ENCODE results near the gene TMOD1. TPM values are rescaled to one million over a fixed set of nuclear protein-coding genes. Genes with fewer than 3 reads are reported as not detected.
A peak's percentile ranks its signal among the peaks of the same experiment; 100 is the strongest.
"Not testable (repeated sequence)": the region's sequence is repeated elsewhere in the genome, so short reads cannot be mapped to it uniquely, and the experiment has no call there.

Gene TMOD1
- total RNA-seq, 2 experiments from 2014 or later: 1.2 to 1.4 TPM

DNA sequence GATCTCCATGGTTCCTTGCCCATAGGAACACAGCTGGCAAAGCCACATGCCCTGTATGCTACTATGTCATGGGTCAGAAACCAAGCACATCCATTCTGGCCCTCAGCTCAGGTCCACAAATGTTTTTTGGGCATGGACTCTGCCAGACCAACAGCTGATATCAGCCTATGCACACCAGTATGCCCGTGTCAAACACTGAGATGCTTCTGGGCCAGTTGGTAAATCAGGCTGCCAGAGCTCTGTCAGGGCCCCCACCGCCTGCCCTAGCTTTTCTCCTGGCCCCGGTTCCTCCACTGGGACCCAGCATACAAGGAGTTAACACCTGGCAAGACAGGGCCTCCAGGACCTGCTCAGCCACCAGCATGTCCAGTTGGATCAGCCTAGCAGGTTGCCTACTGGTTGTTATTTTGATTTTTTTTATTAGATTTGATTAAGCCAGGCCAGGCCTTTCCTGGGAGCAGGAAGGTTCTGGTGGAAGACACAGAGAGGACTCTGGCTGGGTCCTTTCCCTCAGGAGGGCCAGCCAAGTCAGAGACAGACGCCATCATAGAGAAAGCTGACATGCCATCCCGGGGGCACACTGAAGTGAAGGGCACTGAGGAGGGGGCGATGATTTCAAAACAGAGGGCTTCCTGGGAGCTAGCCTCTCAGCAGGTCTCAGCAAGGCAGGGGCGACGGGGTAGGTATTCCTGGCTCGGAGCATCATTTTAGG lies 65.9 kb downstream of the TMOD1 start:
- H3K4me1 Mint-ChIP-seq (ENCODE audit: low read depth): no peaks in the 10 kb centered on the region
- CTCF ChIA-PET: interaction anchor here (1.3 kb wide), 1 partner anchor 31 kb away, joined by 4 read pairs; no protein-coding TSS in a partner anchor
- no peaks in the 10 kb centered on the region for H3K9me3 Mint-ChIP-seq
- no peaks in the 10 kb centered on the region for H3K27me3 Mint-ChIP-seq (ENCODE audit: low read depth)
- DNase-seq: no peak
- H3K4me3 Mint-ChIP-seq: no peak overlapping the region
- intact Hi-C loops (cut with micrococcal nuclease): no loop called here
- H3K27ac Mint-ChIP-seq: no peak overlapping the region
- no peaks in the 10 kb centered on the region for H3K36me3 Mint-ChIP-seq (ENCODE audit: low read depth)

DNA sequence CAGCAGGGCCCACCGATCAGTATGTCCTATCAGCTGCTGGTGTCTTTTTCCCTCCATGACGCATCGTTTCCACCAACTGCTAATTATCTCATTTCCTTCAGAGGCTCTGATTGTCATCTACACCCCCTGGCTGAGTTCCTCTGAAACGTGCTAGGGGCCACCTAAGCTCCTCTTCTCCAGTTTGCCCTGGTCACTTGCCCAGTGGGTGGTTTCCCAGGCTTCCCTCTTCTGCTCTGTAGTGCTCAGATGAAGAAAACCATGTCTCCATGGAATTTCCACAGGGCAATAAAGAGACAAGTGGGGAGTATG lies 66.4 kb downstream of the TMOD1 start:
- no peak overlapping the region for H3K4me3 Mint-ChIP-seq
- H3K27me3 Mint-ChIP-seq (ENCODE audit: low read depth): no peaks in the 10 kb centered on the region
- intact Hi-C loops (cut with micrococcal nuclease): no loop called here
- H3K9me3 Mint-ChIP-seq: no peaks in the 10 kb centered on the region
- no peaks in the 10 kb centered on the region for H3K36me3 Mint-ChIP-seq (ENCODE audit: low read depth)
- H3K27ac Mint-ChIP-seq: no peak overlapping the region
- H3K4me1 Mint-ChIP-seq (ENCODE audit: low read depth): no peaks in the 10 kb centered on the region
- CTCF ChIA-PET: interaction anchor here (1.3 kb wide), 2 partner anchors 31 kb away, joined by 4 to 6 read pairs; no protein-coding TSS in a partner anchor
- DNase-seq: no peak

DNA sequence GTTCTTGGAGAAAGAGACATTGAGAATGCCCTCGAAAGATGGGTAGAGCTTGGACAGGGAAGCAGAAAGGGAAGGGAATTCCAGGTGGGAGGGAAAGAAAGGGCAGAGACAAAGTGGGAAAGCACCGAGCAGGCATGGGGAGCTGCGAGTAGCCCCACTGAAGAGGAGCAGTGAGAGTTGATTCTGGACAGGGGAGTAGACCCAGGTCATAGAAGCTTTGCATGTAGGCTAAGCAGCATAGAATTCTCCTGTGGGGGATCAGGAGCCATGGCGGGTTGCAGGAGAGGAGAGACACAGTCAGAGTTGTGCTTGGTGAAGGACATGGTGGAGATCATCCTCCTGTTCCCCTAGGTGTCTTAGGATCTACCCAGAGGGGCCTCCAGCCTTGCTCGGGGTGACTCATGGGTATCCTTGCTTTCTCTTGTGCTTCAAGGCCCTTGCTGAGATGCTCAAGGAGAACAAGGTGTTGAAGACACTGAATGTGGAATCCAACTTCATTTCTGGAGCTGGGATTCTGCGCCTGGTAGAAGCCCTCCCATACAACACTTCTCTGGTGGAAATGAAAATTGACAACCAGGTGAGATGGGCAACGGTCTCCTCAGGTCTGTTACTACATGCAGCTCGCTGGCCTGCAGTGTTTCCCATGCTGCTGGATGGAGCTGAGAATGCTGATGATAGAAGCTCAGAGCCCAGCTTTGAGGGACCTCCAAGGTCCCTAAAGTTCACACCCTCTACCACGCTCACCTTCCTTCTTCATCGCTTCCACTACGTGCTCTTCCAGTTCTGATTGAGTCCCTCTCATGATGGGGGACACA lies 67.2 kb downstream of the TMOD1 start:
- intact Hi-C loops (cut with micrococcal nuclease): no loop called here
- CTCF ChIA-PET: interaction anchor here (1.2 to 1.3 kb wide), 3 partner anchors 11 to 47 kb away, joined by 3 to 6 read pairs (median 3); no protein-coding TSS in a partner anchor
- no peaks in the 10 kb centered on the region for H3K36me3 Mint-ChIP-seq (ENCODE audit: low read depth)
- no peak for DNase-seq
- H3K4me1 Mint-ChIP-seq (ENCODE audit: low read depth): peaks cover 3% of the 10 kb centered on the region
- H3K27me3 Mint-ChIP-seq (ENCODE audit: low read depth): no peaks in the 10 kb centered on the region
- no peaks in the 10 kb centered on the region for H3K9me3 Mint-ChIP-seq
- H3K27ac Mint-ChIP-seq: no peak overlapping the region
- no peak overlapping the region for H3K4me3 Mint-ChIP-seq

- CTCF ChIA-PET: interaction anchor here (1.1 kb wide), 1 partner anchor 28 kb away, joined by 4 read pairs; no protein-coding TSS in a partner anchor
- no peak overlapping the region for H3K4me3 Mint-ChIP-seq
- H3K4me1 Mint-ChIP-seq (ENCODE audit: low read depth): peaks cover 16% of the 10 kb centered on the region
- no peaks in the 10 kb centered on the region for H3K27me3 Mint-ChIP-seq (ENCODE audit: low read depth)
- DNase-seq: no peak
- no peaks in the 10 kb centered on the region for H3K36me3 Mint-ChIP-seq (ENCODE audit: low read depth)
- no peak overlapping the region for H3K27ac Mint-ChIP-seq
- H3K9me3 Mint-ChIP-seq: no peaks in the 10 kb centered on the region
- intact Hi-C loops (cut with micrococcal nuclease): loop anchor here (10.0 kb wide), 1 partner anchor 1216 kb away; no protein-coding TSS in a partner anchor
These were observed 69.4 kb downstream of the TMOD1 start for GRCh38 chr9:97570899-97571298.

DNA sequence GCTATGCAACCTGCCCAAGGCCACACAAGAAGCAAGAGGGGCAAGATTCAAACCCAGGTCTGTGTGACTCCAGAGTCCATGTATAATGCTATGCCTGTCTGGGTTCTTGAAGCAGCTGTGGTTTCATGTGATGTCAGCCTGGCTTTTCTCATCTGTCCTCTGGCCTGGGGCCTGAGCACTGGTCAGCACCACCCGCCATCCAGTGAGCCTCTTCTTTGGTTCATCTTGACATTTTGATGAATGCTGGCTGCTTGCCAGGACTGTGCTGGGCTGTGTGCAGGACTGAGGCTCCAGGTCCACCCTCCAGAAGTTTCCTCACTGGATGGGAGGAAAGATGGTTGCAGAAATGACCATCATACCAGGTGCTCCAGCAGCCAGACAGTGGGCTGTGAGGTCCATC lies 70.2 kb downstream of the TMOD1 start:
- no peaks in the 10 kb centered on the region for H3K27me3 Mint-ChIP-seq (ENCODE audit: low read depth)
- CTCF ChIA-PET: interaction anchor here (1.5 kb wide), 1 partner anchor 43 kb away, joined by 4 read pairs; no protein-coding TSS in a partner anchor
- no peak overlapping the region for H3K27ac Mint-ChIP-seq
- H3K4me1 Mint-ChIP-seq (ENCODE audit: low read depth): peaks cover 18% of the 10 kb centered on the region
- intact Hi-C loops (cut with micrococcal nuclease): loop anchor here (10.0 kb wide), 1 partner anchor 1217 kb away; no protein-coding TSS in a partner anchor
- no peak overlapping the region for H3K4me3 Mint-ChIP-seq
- DNase-seq: no peak
- H3K9me3 Mint-ChIP-seq: no peaks in the 10 kb centered on the region
- no peaks in the 10 kb centered on the region for H3K36me3 Mint-ChIP-seq (ENCODE audit: low read depth)

DNA sequence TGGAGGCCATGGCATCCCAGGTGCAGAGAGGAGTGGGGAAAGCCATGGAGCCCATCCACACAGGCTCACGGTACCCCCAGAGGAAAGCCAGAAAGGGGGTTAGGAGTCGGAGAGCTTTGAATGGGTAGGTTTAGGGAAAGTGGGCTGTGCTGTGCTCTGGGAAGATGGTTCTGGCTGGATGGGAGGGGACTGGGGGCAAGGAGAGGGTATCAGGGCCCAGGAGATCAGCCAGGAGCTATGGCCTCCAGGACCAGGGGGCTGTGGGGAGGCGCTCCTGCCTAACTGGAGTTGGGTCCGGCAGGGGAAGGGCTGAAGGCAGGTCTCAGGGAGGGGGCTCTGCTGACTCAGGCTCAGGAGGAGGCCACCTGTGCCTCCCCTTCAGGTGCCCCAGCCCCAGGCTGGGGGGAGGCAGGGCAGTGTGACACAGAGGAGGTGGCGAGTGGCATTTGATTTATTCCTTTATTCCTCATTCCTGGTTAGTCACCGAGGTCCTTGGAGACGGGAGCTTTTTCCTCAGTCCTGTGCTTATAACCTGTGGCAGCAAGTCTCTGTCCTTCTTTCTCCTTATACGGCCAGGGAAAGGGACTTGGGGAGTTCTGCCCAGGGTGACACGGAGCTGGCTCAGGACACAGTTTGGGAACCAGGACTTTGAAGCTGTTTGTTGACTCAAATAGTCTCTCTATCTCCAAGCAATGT lies 70.9 kb downstream of the TMOD1 start:
- Mint-ChIP-seq H3K4me3 (no peak overlapping the region), H3K27ac (no peak overlapping the region), H3K27me3 (ENCODE audit: low read depth) (no peaks in the 10 kb centered on the region), H3K36me3 (ENCODE audit: low read depth) (peaks cover 3% of the 10 kb centered on the region), H3K9me3 (no peaks in the 10 kb centered on the region), H3K4me1 (ENCODE audit: low read depth) (peaks cover 20% of the 10 kb centered on the region)
- no peak for DNase-seq
- CTCF ChIA-PET: interaction anchor here (1.5 kb wide), 1 partner anchor 42 kb away, joined by 4 read pairs; no protein-coding TSS in a partner anchor
- intact Hi-C loops (cut with micrococcal nuclease): loop anchor here (10.0 kb wide), 1 partner anchor 1218 kb away; no protein-coding TSS in a partner anchor

DNA sequence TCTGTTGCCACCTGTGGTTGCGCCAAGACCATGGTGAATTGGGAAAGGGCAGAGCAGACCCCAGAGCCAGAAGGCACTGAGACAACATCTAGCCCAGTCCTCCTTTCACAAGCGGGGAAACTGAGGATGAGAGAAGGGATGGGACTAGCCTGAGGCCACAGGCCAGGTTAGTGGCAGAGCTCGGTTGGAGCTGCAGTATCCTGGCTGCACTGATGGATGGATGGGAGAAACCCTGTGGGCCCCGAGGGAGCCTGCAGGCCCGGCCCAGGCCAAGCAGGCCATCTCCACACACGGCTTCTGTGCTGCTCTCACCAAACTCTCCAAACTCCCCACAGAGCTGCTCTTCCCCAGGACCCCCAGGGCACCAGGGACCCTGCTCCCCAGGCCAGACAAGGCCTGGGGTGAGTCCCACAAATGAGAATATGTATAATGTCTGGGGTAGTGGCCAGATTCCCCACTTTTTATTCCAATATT lies 71.5 kb downstream of the TMOD1 start:
- Mint-ChIP-seq H3K27me3 (ENCODE audit: low read depth) (no peaks in the 10 kb centered on the region), H3K9me3 (peaks cover under 1% of the 10 kb centered on the region), H3K27ac (no peak overlapping the region), H3K4me3 (no peak overlapping the region), H3K36me3 (ENCODE audit: low read depth) (peaks cover 3% of the 10 kb centered on the region), H3K4me1 (ENCODE audit: low read depth) (peaks cover 20% of the 10 kb centered on the region)
- no peak for DNase-seq
- intact Hi-C loops (cut with micrococcal nuclease): loop anchor here (10.0 kb wide), 1 partner anchor 1218 kb away; no protein-coding TSS in a partner anchor
- CTCF ChIA-PET: no interaction called here

DNA sequence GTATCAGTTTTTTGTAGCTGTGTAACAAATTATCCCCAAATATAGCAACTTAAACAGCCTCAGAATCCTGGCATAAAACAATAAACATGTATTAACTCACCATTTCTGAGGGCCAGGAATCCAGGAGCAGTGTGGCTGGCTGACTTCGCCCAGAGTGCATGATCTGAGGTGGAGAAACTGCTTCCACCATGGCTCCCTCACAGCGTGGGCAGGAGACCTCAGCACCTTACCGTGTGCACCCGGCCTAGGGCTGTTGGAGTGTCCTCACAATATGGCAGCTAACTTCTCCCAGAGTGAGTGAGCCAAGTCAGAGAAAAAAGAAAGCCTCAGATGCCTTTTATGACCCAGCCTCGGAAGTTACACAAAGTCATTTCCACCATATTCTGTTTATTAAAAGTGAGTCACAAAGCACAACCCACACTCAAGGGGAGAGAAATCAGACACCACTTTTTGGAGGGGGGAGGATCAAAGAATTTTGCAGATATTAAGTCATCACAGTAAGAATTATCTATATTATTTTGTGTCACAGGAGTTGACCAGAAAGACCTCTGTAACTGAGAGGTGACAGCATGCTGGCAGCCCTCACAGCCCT lies 72.1 kb downstream of the TMOD1 start:
- Mint-ChIP-seq H3K27ac (no peak overlapping the region), H3K4me1 (ENCODE audit: low read depth) (peaks cover 20% of the 10 kb centered on the region), H3K36me3 (ENCODE audit: low read depth) (peaks cover 5% of the 10 kb centered on the region), H3K9me3 (peaks cover 4% of the 10 kb centered on the region), H3K27me3 (ENCODE audit: low read depth) (no peaks in the 10 kb centered on the region), H3K4me3 (no peak overlapping the region)
- intact Hi-C loops (cut with micrococcal nuclease): loop anchor here (10.0 kb wide), 1 partner anchor 1219 kb away; no protein-coding TSS in a partner anchor
- CTCF ChIA-PET: interaction anchor here (4.5 kb wide), 1 partner anchor 25 kb away, joined by 24 read pairs; no protein-coding TSS in a partner anchor
- no peak for DNase-seq

DNA sequence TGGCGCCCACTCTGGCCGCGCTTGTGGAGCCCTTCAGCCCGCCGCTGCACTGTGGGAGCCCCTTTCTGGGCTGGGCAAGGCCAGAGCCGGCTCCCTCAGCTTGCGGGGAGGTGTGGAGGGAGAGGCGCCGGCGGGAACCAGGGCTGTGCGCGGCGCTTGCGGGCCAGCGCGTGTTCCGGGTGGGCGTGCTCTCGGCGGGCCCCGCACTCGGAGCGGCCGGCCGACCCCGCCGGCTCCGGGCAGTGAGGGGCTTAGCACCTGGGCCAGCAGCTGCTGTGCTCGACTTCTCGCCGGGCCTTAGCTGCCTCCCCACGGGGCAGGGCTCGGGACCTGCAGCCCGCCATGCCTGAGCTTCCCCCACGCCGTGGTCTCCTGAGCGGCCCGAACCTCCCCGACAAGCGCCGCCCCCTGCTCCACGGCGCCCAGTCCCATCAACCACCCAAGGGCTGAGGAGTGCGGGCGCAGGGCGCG lies 72.7 kb downstream of the TMOD1 start:
- intact Hi-C loops (cut with micrococcal nuclease): loop anchor here (10.0 kb wide), 1 partner anchor 1219 kb away; no protein-coding TSS in a partner anchor
- not testable (repeated sequence) for DNase-seq; H3K27me3 Mint-ChIP-seq (ENCODE audit: low read depth); H3K9me3 Mint-ChIP-seq; H3K4me3 Mint-ChIP-seq; H3K27ac Mint-ChIP-seq; H3K36me3 Mint-ChIP-seq (ENCODE audit: low read depth)
- H3K4me1 Mint-ChIP-seq (ENCODE audit: low read depth): peaks cover 20% of the 10 kb centered on the region
- CTCF ChIA-PET: interaction anchor here (0.6 to 4.5 kb wide), 2 partner anchors 24 to 62 kb away, joined by 3 to 24 read pairs; no protein-coding TSS in a partner anchor

DNA sequence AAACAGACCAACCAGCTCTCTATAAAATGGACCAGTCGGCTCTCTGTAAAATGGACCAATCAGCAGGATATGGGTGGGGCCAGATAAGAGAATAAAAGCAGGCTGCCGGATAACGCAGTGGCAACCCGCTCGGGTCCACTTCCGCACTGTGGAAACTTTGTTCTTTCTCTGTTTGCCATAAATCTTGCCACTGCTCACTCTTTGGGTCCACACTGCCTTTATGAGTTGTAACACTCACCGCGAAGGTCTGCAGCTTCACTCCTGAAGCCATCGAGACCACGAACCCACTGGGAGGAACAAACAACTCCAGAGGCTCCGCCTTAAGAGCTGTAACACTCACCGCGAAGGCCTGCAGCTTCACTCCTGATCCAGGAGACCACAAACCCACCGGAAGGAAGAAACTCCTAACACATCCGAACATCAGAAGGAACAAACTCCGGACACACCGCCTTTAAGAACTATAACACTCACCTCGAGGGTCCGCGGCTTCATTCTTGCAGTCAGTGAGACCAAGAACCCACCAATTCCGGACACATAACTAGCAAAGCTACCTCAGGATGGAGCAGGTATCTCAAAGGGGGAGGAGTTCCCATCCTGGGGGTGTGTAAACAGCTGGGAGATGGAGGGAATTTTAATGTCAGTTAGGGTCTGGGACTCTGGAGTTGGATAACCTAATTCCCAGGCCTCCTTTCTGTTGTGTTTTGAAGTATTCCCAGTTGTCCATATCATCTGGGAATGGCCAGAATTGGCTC lies 73.6 kb downstream of the TMOD1 start:
- Mint-ChIP-seq H3K27ac (peak overlapping the region; percentile 16), H3K4me3 (peak overlapping the region; percentile 78), H3K4me1 (ENCODE audit: low read depth) (peaks cover 20% of the 10 kb centered on the region)
- H3K36me3 Mint-ChIP-seq (ENCODE audit: low read depth); H3K9me3 Mint-ChIP-seq; H3K27me3 Mint-ChIP-seq (ENCODE audit: low read depth): not testable (repeated sequence)
- intact Hi-C loops (cut with micrococcal nuclease): loop anchor here (5.0 to 10.0 kb wide), 2 partner anchors 73 to 1220 kb away; partner anchors contain the start of gene TMOD1
- peak; percentile 63 for DNase-seq
- CTCF ChIA-PET: interaction anchor here (0.6 to 4.5 kb wide), 4 partner anchors 23 to 347 kb away, joined by 3 to 24 read pairs (median 4); partner anchors contain the start of gene TRMO
